Urinary bladder (tissue), 4 donors: ENCODE measurements around the gene USP9X. TPM values are rescaled to one million over a fixed set of nuclear protein-coding genes. Genes with fewer than 3 reads are reported as not detected.
A peak's percentile ranks its signal among the peaks of the same experiment; 100 is the strongest.
"Not testable (repeated sequence)": the region's sequence is repeated elsewhere in the genome, so short reads cannot be mapped to it uniquely, and the experiment has no call there.

Experiments used
- DNase-seq: peaks from one replicate; pipeline ENCODE4 v3.0.0-alpha.2; 2015; ENCODE audit errors: extremely low spot score
- H3K27ac ChIP-seq: one replicate; pipeline ENCODE4 v1.5.1; 2013; ENCODE audit warnings: low read depth, mild to moderate bottlenecking, moderate library complexity
- H3K36me3 ChIP-seq: one replicate; pipeline ENCODE4 v1.6.1; 2013; ENCODE audit warnings: mild to moderate bottlenecking, moderate library complexity; ENCODE audit not compliant: insufficient read depth
- H3K4me1 ChIP-seq: one replicate; pipeline ENCODE4 v1.6.1; 2013; ENCODE audit warnings: mild to moderate bottlenecking, moderate library complexity; ENCODE audit not compliant: insufficient read depth
- H3K4me3 ChIP-seq: one replicate; pipeline ENCODE4 v1.5.1; 2013; ENCODE audit warnings: low read depth, low read length
- WGBS: extraction: QIAGEN DNeasy Blood & Tissue Kit; methylation state at CpG from one replicate; pipeline ENCODE4 v1.1.7; 2013; 5-methylcytosine and 5-hydroxymethylcytosine counted together
- polyA plus RNA-seq: library from polyadenylated mRNA; stranded (reverse); fragments of 200-250 nt; gene quantifications from one replicate; pipeline ENCODE4 v1.2.3, GENCODE V29; 2013
- total RNA-seq: library from RNA; depleted of rRNA; stranded (reverse); fragments of >200 nt; gene quantifications from one replicate; pipeline ENCODE4 v1.2.3, GENCODE V29; 2014
- donor health status: healthy with polysubstance abuse.
- donor health status: healthy.

USP9X gene
- total and polyA plus RNA-seq, 2 donors = 27.4 to 229 TPM

DNA sequence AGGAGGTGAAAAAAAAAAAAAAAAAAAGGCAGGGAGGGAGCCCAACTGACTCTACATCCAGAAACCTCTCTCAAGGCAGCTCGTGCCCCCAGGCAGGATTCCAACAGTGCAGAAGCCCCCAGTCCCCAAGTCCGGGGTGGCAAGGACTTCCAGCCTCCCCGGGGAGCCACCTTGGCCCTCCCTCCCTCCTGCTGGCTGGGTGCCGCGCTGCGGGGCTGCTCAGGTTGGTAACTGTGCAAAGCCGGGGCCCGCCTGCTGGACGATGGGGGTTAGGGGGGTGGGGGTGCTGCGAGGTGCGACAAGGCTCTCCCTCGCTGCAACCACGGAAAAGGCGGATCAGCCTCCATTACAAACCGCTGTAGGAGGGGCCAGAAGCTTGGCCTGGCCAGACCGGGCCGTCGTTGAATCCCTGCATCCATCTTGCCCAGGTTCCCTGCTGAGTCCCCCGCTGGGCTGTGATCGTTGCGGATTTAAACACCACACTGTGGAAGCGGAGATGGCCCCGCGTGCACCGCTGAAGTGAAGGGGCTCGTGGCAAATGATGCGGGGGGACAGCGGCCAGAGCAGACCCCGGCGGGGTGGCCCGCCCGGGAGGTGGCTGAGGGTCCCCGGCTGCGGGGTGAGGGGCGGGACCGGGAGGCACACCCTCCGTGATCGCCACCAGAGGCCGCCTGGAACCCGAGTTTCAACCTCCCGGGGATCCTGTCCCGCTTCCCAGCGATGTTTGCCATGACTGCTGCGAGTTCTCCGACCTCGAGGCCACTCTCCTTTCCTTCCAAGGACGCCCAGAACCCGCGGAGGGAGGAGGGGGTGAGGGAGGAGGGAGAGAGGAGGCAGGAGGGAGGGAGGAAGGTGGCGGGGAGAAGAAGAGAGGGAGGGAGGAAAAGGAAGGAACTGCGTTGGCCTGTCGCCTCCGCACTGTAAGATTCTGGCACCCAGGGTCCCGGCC lies 190.7 kb downstream of the USP9X start:
- Histone ChIP-seq H3K4me1 (no peaks in the 10 kb centered on the region), H3K27ac (peak overlapping the region; percentile 45), H3K4me3 (peak overlapping the region; percentile 52), H3K36me3 (no peaks in the 10 kb centered on the region)
- DNase-seq = peak; percentile 28
- WGBS = under 1% methylated on average over 53 of the region's 54 CpGs

DNA sequence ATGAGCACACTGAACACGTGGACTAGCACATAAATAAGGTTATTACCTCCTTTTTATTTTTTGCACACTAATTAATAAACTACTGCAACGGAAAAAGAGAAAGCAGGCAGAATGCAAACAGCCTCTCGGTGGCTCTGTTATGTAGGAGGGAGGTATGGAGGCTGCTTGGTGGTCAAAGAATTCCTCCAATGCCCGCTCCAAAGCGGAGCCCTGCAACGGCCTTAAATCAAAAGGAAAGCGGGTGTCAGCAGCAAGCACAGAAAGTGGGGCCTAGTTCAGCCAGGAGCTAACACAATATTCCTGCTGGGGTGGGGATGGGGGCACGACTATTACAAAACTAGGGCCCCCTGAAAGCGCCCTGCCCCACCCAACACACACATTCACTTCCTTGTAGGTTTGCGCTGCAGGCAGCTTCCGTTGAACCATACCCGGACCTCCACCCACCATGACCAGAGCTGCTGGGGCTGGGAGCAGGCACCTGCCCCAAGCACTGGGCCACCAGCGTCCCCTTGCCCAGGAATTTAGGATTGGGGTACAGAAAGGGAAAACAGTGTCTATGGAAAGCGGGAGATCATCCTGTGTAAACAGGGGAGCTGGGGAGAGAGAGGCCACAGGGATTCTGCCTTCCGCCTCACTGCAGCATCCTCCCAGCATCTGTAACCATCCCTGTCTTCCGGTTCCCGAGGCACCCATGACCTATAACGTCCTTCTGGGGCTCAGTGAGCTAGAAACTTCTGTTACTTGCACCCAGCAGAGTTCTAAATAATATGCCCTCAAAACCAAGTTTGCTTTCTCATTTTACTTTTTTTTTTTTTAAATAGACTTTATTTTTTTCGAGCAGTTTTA lies 191.6 kb downstream of the USP9X start:
- 29% methylated on average over 19 of the region's 19 CpGs for WGBS
- no peaks in the 10 kb centered on the region for H3K36me3 ChIP-seq
- no peaks in the 10 kb centered on the region for H3K4me1 ChIP-seq
- no peak for DNase-seq
- H3K4me3 ChIP-seq = peak overlapping the region; percentile 52
- H3K27ac ChIP-seq = no peak overlapping the region

DNA sequence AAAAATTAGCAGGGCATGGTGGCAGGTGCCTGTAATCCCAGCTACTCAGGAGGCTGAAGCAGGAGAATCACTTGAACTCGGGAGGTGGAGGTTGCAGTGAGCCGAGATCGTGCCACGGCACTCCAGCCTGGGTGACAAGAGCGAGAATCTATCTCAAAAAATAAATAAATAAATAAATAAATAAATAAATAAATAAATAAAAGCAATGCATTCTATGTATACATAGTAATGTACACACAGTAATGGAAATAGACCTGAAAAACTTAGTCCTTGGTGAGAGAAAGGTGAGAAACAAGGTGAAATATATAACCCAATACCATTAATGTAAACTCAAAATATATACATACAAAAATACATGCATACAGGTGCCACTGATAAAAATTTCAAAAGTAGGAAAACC lies 197.1 kb downstream of the USP9X start:
- not testable (repeated sequence) for DNase-seq, H3K4me3 ChIP-seq, H3K27ac ChIP-seq, H3K36me3 ChIP-seq, H3K4me1 ChIP-seq
- WGBS = 98% methylated on average over 5 of the region's 5 CpGs

DNA sequence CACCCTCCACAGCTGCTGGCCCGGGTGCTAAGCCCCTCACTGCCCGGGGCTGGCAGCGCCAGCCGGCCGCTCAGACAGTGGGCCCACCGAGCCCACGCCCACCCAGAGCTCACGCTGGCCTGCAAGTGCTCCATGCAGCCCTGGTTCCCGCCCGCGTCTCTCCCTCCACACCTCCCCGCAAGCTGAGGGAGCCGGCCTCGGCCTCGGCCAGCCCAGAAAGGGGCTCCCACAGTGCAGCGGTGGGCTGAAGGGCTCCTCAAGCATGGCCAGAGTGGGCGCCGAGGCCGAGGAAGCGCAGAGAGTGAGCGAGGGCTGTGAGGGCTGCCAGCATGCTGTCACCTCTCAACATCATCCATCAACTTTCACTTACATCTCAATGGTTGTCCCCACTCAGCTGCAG lies 200.7 kb downstream of the USP9X start:
- H3K4me1 ChIP-seq, H3K27ac ChIP-seq, DNase-seq, H3K36me3 ChIP-seq, H3K4me3 ChIP-seq: not testable (repeated sequence)
- 90% methylated on average over 21 of the region's 21 CpGs for WGBS

Other genes with a start within 250 kb of the USP9X start
- gene DDX3X, start 248.7 kb downstream of the USP9X start, total RNA-seq = 261 TPM
- gene DDX3X, start 248.7 kb downstream of the USP9X start, polyA plus RNA-seq = 124 TPM